NCI-H774 (cell line): ENCODE measurements around the gene OSBPL2.

Experiments
- DNase-seq: peaks from one replicate; lab custom pipeline; 2025; lab: John Stamatoyannopoulos, UW

The OSBPL2 gene

GRCh38 chr20:62313021-62313420, 74.7 kb downstream of the OSBPL2 start:
- DNase-seq, result no peak

DNA sequence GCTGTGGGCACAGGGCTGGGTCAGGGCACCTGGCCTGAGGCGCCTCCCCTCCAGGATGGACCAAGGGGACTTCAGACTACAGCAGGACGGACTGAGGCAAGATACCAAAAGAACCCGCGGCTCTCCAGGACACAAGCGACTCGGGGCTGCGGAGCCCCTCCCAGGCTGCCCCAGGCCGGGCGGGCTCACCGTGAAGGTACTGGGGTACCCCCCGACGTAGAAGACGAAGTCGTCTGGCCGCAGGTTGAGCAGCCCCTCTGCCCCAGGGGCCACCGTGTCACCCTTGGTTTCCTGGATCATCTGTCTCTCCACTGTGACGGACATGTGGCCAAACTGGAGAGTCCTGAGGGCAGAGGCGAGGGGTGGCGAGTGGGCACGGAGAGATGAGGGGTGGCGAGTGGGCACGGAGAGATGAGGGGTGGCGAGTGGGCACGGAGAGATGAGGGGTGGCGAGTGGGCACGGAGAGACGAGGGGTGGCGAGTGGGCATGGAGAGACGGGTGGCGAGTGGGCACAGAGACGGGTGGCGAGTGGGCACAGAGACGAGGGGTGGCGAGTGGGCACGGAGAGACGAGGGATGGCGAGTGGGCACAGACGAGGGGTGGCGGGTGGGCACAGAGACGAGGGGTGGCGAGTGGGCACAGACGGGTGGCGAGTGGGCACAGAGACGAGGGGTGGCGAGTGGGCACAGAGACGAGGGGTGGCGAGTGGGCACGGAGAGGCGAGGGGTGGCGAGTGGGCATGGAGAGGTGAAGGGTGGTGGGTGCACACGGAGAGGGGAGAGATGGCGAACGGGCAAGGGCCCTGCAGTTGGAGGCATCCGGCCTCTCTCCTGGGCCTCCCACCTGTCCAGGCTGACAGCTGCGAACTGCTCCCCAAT, 75.4 kb downstream of the OSBPL2 start:
- DNase-seq, result no peak

DNA sequence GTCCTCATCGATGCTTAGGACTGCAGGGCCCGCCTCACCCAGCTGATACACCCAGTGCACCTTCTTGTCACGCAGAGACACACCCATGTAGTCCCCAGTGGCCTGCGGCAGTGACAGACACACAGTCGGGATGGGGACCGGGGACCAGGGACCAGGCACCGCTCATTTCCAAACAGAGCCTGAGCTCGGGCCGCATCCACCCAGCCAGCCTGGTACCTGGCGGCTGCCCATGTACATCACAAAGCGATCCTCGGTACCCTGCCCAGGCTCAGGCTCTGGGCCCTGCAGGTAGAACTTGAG, 76.0 kb downstream of the OSBPL2 start:
- DNase-seq, result no peak

DNA sequence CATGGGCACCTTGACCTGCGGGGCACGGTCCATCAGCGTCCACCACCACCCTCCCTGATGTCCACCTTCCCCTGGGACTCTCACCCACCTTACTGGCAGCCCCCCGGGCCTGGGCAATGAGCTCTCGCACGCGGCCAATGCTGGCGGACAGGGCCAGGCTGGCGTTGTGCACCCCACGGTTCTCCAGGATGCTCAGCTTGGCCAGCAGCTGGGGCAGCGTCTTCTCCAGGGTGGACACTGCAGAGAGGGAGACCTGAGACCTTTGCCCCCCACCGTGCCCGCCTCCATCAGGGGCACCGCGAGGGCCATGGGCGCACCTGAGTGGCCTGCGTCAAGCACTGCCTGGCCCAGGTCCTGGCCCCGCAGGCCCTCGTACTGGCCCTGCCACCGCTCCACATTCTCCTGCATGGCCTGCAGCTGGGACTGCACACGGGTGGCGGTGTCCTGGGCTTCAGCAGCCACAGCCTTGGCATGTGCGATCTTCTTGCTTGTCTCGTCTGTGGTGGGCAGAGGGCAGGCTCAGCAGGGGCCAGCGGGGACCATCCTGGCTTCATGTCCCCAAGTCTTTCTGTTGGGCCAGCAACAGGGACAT, 76.5 kb downstream of the OSBPL2 start:
- DNase-seq, result no peak

DNA sequence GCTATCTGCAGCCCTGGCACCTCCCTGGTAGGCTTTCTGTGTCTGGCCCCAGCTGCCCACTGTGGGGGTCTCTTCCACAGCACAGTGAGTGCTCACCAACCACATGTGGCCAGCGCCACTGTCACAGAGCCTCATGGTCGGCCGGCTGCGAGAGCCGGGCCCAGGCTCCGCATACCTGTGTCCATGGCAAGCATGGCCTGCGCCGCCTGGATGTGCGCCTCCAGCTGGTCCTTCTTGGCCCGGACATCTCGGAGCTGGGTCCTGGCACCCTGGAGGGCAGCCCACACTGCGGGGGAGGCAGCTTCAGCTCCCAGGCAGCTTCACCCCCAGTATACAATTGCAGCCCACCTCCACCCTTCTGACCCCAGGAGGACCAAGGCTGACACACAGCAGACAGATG, 77.5 kb downstream of the OSBPL2 start:
- DNase-seq, result no peak

DNA sequence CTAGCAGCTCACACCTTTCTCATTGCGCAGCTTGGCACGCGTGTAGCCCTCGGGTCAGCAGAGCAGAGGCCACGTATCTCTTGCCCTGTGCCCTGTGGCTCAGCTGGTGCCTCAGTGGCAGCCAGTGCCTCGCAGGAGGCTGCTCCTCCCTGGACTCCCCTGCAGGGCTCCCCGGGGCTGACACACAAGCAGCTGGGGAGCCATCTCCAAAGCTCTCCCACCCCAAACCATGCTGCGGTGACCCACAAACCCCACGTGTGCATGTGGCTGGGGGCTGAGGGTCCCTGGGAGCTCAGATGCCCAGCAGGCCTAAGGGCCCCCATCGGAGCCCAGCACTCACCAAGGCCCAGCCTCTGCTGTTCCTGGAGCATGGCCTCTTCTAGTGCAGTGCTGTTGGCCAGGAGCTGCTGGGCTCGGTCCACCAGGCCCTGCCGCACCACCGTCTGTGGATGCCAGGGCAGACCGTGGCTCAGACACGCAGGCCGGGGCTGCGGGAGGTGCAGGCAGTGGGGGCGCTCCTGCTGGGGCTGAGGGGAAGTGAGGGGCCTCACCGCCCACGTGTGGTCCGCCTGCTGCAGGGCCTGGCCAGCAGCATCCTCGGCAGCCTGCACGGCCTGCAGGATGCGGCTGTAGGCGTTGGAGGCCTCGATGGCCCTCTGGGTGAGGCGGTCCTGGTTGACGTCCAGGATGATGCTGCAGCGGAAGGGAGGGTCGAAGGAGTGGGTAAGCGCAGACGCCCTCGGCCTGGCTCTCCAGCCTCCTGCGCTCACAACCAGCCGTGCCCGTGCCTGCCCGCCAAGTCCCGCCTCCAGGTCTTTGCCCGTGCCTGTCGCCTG, 78.2 kb downstream of the OSBPL2 start:
- DNase-seq, result no peak

DNA sequence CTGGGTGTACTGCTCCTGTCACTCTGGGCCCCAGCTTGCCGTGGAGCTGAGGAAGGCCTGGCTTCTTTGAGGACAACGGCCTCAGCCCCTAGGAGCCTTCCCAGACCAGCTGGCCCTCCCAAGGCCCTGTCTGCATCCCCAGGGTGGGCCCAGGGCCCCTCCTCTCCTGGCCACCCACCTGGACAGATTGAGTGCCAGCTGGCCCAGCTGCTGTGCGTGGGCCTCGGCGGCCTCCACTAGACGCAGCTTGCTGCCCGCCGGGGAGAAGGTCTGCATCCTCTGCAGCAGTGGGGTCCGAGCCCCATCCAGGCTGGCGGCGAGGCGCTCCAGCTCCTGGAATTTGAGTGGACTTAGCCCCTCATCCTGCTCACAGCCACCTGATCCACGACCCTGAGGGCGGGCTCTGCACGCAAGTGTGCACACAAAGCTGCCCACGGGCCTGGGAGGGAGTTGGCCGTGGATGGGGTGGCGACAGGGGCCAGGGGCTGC, 78.9 kb downstream of the OSBPL2 start:
- no peak for DNase-seq

DNA sequence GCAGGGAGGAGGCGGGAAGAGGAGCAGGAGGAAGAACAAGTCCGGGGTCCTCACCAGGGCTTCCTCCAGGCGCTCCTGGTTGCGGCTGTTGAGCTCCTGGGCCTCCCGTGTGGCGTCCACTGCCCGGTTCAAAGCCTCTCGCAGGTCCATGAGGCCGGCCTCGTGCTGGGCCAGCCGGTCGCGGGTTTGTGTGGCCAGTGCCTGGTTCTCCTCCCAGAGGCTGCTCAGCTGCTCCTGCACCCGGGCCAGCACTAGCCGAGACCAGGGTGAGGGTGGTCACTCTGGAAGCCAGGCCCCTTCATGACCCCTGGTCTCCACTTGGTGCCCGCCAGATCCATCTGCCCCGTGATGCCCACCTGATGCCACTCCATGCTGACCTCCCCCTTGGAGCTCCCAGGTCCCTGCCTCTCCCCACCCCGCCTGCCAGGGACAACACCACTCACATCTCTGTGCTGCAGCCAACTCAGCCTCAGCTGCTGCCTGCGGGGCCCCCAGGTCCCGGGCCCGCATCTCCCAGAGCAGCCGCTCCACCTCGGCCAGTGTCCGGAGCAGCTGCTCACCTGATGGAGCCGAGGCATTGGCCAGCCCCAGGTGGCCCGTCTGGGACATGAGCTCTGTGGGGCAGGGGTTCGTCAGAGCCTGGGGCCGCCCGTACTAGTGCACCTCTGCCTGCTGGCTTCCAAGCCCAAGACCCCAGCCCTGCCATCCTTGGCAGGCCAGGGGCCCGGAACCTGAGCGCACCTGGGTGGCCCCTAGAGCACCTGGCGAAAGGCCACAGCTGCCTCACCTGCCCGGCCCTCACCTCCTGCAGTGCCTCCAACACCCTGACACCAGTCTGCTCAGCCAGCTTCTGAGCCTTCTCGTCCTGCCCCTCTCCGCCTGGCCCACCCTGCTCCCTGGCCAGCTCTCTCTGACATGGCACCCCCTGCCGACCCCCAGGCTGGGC, 80.4 kb downstream of the OSBPL2 start:
- DNase-seq, result no peak

DNA sequence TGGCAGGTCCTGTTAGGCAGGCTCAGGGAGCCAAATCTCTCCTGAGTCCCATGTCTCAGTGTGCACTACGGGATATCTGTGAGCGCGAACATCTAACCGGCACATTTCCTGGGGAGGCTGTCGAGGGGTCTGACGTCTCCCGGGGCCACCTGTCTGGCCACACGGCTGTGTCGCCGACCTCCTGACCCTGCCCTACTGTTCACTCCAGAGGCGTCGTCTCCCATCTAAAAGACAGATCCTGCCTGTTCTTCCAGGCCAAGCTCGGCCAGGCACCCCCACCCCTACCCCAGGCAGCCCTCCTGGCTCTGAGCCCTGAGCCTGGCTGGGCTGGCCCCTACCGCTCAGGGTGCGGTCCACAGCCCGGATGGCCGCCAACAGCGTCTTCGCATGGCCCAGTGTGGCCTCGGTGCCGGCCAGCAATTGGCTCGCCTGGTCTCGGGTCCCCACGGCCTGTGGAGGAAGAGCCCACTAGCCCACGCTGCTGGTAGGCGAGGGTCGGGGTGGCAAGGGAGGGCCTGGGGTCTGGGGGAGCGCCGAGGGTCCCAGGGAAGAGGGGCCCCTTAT, 81.1 kb downstream of the OSBPL2 start:
- no peak for DNase-seq

DNA sequence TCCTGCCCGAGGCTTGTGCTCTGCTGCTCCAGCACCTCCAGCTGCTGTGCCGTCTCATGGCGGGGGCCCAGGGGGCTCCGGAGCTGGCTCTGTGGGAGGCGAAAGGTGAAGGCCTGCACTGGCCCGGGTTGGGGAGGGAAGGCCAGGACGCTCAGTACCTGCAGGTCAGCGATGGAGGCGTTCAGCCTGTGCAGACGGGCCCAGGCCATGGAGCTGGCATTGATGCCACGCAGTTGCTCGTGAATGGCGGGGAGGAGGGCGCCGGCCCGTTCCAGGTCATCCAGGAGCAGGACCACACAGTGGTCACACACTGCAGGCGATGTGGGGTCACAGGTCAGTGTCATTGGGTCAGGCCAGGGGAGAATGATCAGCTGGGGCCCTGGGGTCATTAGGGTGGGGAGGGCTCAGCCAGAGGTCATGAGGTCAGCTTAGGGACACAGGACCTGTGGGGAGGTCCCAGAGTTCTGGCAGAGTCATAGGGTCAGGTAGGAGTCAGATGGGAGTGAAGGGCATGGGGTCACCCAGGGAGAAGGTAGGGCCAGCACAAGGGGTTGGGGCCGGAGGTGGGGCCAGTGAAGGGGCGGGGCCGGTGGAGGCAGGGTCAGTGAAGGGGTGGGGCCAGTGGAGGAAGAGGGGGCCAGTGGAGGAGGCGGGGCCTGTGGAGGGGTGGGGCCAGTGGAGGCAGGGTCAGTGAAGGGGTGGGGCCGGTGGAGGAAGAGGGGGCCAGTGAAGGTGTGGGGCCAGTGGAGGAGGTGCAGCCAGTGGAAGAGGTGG, 82.4 kb downstream of the OSBPL2 start:
- DNase-seq, result no peak

DNA sequence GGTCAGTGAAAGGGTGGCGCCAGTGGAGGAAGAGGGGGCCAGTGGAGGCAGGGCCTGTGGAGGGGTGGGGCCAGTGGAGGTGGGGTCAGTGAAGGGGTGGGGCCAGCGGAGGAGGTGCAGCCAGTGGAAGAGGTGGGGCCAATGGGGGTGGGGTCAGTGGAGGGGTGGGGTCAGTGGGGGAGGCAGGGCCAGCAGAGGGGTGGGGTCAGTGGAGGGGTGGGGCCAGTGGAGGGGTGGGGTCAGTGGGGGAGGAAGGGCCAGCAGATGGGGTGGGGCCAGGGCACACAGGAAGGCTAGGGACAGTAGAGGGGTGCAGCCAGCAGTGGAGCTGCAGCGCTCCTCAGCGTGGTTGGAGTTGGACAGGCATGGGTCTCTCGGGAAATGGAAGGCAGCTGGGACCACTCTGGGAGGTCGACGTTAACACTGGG, 83.2 kb downstream of the OSBPL2 start:
- DNase-seq, result no peak

DNA sequence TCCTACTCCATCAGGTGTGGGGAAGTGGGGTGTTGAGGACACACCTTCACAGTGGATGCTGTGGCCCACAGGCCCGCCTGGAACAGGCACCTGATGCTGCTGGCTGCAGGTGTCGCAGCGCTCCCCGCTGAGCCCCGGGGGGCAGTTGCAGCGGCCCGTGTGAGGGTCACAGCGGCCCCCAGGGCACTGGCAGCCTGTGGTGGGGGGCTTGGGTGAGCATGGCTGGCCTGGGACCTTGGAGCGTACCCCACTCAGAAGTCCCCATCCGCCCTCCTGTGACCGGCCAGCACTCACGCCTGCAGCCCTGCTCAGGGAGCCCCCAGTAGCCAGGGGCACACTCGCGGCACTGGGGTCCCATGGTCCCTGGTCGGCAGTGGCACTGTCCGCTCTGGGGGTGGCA, 83.7 kb downstream of the OSBPL2 start:
- no peak for DNase-seq

- no peak for DNase-seq
These were observed 84.2 kb downstream of the OSBPL2 start for GRCh38 chr20:62322492-62323041.

- no peak for DNase-seq
These were observed 85.0 kb downstream of the OSBPL2 start for GRCh38 chr20:62323146-62323979.

DNA sequence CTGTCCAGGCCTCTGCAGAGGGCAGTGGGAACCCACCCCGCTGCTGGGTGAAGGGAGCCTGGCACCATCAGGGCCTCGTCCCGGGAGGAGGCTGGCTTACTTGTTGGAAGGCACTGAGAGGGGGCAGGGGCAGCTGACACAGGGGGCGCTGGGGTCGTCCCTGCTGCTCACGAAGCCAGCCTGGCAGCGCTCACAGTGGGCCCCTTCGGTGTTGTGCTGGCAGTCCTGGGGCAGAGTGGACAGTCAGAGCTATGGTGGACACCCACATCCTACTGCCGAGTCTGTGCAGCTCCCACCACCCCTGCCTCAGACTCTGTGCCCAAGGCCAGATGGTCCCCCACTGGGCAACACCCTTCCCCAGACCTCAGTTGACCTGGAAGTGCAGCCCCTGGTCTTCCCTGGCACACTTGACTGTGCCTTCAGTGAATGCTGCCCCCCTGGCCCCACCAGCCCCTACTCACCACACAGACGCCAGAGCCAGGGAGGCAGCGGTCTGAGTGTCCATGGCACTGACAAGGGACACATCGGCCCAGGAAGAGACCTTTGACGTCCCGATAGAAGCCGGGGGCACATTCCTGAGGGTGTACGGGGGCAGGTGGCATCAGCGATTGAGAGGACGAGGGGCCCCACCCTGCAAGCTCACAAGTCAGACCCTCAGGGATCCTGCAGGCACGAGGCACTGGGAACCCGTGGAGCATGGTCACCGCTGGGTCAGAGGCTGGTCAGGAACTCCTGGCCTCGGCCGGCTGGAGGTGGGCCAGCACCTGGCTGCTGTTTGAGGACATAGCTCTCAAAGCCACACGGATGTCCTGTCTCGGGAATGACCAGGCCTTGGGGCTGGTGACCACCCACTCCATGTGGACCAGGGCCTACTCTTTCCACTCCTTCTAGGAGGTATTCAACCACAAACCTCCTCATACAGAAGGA, 85.9 kb downstream of the OSBPL2 start:
- no peak for DNase-seq

GRCh38 chr20:62325172-62325905, 87.0 kb downstream of the OSBPL2 start:
- DNase-seq, result no peak

DNA sequence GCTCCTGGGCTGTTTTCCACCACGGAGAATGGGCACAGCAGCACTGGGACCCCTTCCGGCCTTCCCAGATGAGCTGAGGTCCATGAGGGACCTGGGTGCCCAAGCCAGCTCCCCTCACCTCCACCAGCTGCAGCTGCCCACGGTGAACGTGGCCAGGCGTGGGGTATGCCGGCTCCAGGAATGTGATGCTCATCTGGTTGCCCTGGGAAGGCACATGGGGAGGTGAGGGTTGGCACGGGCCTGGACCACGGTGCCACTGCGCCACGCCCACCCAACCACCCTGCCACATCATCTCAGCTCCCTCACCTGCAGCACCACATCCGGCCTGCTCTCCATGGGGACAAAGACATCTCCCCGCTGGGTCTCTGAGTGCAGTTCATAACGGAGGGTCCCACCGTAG, 88.2 kb downstream of the OSBPL2 start:
- no peak for DNase-seq
